Heart left ventricle (tissue), 13 donors: Measurements from ENCODE around the gene CPT1B.

Experiments used
- CTCF ChIP-seq, 12 donors: fragments of 200-600 bp; sonication (generic) in 4 of 12; IDR thresholded peaks; one replicate each; pipeline versions ENCODE4 v1.5.0 to v1.8.0; 2018 to 2022; ENCODE audit warnings: antibody characterized with exemption in 12 of 12, mild to moderate bottlenecking in 5 of 12
- POLR2A ChIP-seq, 2 donors: fragments of 450-650 bp; IDR thresholded peaks; one replicate each; pipeline ENCODE4 v1.6.1; 2017; ENCODE audit warnings: antibody characterized with exemption in 2 of 2, mild to moderate bottlenecking in 2 of 2, moderate library complexity in 2 of 2
- donor health status: ischemic (EF 13 %, LVEDD 7.1; RV severe dilation, severe dysfunction).
- donor health status: DM: no; HTN: yes; CAD: no.
- donor health status: DM: no; HTN: no; CAD: no.
- donor health status: ischemic (EF 25% LVEDD 6.9; RV normal size, moderate dysfunction).
- donor health status: ischemic (EF 25% LVEDD 5.7; RV mildly dilated, moderate dysfunction).
- donor health status: ischemic (EF 35%, LVEDD 5.7; RV mildly dilated, moderate dysfunction).
- donor health status: nonischemic (EF 11% LVEDD 7.7; RV severe dilation, severe dysfunction).
- donor health status: DM: yes; HTN: yes; CAD: no.
- donor health status: PGD.
- donor health status: ischemic (EF 29% LVEDD 5.4; RV normal size, mild dysfunction).
- donor health status: nonischemic (EF 23%, LVEDD 6.1; RV moderate dilation, normal function).

- TF ChIP-seq CTCF (IDR thresholded peaks at IDR 0.05) (no peak), POLR2A (IDR thresholded peaks at IDR 0.05) (no peak)
These were observed 52.4 kb downstream of the CPT1B start for GRCh38 chr22:50525858-50526107.
